PC-3 (cell line): ENCODE results near the gene HOXB7.

ENCODE experiments used
- CTCF ChIP-seq: fragments of 300-600 bp; sonication (generic); conservative IDR thresholded peaks from 2 replicates; pipeline ENCODE4 v1.5.1; 2017; ENCODE audit warnings: antibody characterized with exemption, low read depth, mild to moderate bottlenecking, low read length
- EZH2 ChIP-seq: fragments of 300-600 bp; sonication (generic); IDR thresholded peaks from one replicate; pipeline ENCODE4 v1.6.1; 2017; ENCODE audit warnings: antibody characterized with exemption, mild to moderate bottlenecking, low read length; ENCODE audit not compliant: unreplicated experiment
- EZH2phosphoT487 ChIP-seq: fragments of 300-600 bp; sonication (generic); IDR thresholded peaks from 2 replicates; pipeline ENCODE4 v1.6.1; 2018; ENCODE audit warnings: mild to moderate bottlenecking, antibody characterized with exemption, low read length, borderline replicate concordance

GRCh38 chr17:48567646-48568354 is 43.0 kb downstream of the HOXB7 start:
- no peak for TF ChIP-seq CTCF
- no peak for TF ChIP-seq EZH2
- TF ChIP-seq EZH2phosphoT487: no peak
